HEK293 (cell line): ENCODE results near the gene PSAP.

ENCODE experiments used
- ATF2 ChIP-seq: fragments of 450-650 bp; formaldehyde crosslinking; IDR thresholded peaks from 2 replicates; pipeline ENCODE4 v1.5.1; 2016; ENCODE audit warnings: missing biosample characterization, missing genetic modification characterization, low read depth
- CTCF ChIP-seq: fragments of 450-650 bp; formaldehyde crosslinking; IDR thresholded peaks from 2 replicates; pipeline ENCODE4 v1.5.1; 2016; ENCODE audit warnings: missing biosample characterization, missing genetic modification characterization
- ELK4 ChIP-seq: IDR thresholded peaks from 2 replicates; pipeline ENCODE4 v1.6.1; 2011; ENCODE audit warnings: mild to moderate bottlenecking, low read depth, low read length, borderline replicate concordance
- GLI4 ChIP-seq: fragments of 450-650 bp; formaldehyde crosslinking; IDR thresholded peaks from 2 replicates; pipeline ENCODE4 v1.5.1; 2016; ENCODE audit warnings: missing biosample characterization, missing genetic modification characterization
- KLF1 ChIP-seq: fragments of 450-650 bp; formaldehyde crosslinking; IDR thresholded peaks from 2 replicates; pipeline ENCODE4 v1.5.1; 2016; ENCODE audit warnings: missing biosample characterization, missing genetic modification characterization
- TSHZ1 ChIP-seq: fragments of 450-650 bp; formaldehyde crosslinking; IDR thresholded peaks from 2 replicates; pipeline ENCODE4 v1.5.1; 2016; ENCODE audit warnings: missing biosample characterization, missing genetic modification characterization, borderline replicate concordance
- ZNF660 ChIP-seq: fragments of 450-650 bp; IDR thresholded peaks from 2 replicates; pipeline ENCODE4 v1.5.1; 2018; ENCODE audit warnings: missing biosample characterization, mild to moderate bottlenecking, missing genetic modification characterization

GRCh38 chr10:71844084-71844483, 7.0 kb downstream of the PSAP start:
- TF ChIP-seq ZNF660 (tag by site-specific recombination) (no peak), CTCF (tag by site-specific recombination) (no peak), KLF1 (no peak), GLI4 (no peak), TSHZ1 (tag by site-specific recombination) (no peak), ATF2 (tag by site-specific recombination) (no peak), ELK4 (no peak)
